ENCODE results near the gene HOXB4.

Gene HOXB4

DNA sequence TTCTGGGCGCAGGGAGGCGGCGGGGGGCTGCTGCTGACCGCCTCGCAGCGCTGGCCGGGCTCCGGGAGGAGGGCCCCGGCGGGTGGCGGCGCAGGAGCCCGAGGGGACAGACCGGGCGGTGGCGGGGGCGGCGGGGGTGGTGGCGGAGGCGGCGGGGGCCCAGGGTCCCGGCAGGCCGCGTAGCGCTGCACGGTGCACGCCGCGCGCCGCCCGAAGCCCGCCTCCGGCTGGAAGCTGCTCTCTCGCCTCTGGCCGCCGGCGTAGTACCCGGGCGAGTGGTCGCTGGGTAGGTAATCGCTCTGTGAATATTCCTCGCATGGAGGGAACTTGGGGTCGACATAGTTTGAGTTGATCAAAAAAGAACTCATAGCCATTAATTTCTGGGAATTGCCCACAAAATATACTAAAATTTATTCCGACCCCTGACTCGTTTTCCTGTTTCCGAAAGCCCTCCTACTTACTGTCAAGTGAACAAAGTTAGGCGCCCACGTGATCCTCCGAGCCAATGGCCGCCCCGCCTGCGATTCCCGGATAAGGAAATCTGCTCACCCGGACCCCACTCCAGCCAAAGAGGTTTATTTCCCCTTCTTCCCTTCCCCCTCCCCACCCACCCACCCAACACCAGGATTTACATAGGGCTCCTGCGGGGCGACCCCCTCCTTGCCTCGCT, at the start of gene HOXB4:
TSS of gene HOXB4 (minus strand) at position 405 of the 670 bp plus-strand sequence. CDS start at position 374, 31 bp downstream.
- DNase-seq: peak; percentile 47 to 57

- DNase-seq: no peak
These were observed 49.0 kb upstream of the HOXB4 start for GRCh38 chr17:48627118-48627597.

DNA sequence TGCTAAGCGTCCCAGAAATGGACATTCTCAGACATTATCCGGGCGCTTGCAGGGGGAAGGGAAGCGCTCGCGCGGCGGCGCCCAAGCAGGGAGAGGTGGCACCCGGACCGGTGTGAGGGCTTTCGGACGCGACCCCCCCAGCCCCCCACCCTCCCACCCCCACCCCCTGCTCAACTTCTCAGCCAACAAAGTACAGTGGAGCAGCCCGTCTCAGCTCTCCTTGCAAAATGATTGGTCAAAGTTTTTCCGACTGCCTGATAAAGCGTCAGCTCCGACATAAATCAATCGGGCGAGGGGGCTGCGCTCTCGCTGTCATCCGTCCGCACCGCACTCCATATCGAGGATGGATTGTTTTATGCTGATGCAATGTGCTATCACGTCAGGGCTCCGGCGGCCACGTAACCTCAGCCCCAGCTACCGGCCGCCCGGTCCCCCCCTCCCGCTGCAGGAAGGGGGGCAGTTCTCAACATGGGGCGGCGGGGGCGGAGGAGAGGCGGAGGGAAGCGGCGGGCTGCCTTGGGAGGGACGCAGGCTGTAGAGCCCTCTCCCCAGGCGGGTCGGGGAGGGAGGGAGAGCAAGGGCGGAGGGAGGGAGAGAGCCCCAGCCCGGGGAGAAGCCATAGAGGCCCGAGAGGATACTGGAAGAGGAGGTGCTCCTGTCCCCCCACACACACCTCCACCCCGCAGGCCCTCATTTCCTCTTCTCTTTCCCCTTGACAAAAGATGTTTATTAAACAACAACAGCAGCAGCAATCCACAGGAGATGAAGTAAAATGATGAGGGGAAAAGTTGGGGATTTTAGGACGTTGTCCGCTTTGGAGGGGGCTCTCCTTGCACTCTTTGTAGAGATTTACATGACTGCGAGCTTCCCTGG, 48.3 kb upstream of the HOXB4 start, which contains the start of gene HOXB9:
TSS of gene HOXB9 (minus strand) at position 114 of the 873 bp plus-strand sequence. CDS start at position 25, 89 bp downstream.
- DNase-seq: peak; percentile 51 to 61

GRCh38 chr17:48625495-48626244, 47.5 kb upstream of the HOXB4 start:
- peak in 1 of 2 experiments; percentile 37 for DNase-seq

GRCh38 chr17:48624544-48625494, 46.7 kb upstream of the HOXB4 start:
- no peak for DNase-seq

DNA sequence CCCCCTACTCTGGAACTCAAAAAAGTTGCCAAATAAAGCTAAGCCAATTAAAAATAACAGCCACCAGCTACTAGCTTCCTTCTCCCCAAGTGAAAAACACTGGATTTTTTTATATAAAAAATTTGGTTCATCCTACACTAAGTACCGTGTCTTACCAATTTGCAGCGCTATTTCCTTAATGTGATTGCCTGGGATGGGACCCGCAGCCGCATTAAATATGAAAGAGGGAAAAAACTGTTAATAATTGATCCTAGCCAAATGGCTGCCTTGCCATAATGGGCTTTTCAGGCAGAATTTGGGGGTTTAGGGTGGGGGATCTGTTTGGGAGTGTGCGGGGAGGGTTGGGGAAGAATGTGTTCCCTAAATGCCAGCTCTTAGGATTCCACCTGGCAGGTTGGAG, 46.0 kb upstream of the HOXB4 start:
- no peak for DNase-seq

GRCh38 chr17:48623583-48623982, 45.4 kb upstream of the HOXB4 start:
- no peak for DNase-seq

- DNase-seq: no peak
These were observed 44.7 kb upstream of the HOXB4 start for GRCh38 chr17:48622857-48623256.

GRCh38 chr17:48621410-48622392, 43.6 kb upstream of the HOXB4 start:
- DNase-seq: no peak

DNA sequence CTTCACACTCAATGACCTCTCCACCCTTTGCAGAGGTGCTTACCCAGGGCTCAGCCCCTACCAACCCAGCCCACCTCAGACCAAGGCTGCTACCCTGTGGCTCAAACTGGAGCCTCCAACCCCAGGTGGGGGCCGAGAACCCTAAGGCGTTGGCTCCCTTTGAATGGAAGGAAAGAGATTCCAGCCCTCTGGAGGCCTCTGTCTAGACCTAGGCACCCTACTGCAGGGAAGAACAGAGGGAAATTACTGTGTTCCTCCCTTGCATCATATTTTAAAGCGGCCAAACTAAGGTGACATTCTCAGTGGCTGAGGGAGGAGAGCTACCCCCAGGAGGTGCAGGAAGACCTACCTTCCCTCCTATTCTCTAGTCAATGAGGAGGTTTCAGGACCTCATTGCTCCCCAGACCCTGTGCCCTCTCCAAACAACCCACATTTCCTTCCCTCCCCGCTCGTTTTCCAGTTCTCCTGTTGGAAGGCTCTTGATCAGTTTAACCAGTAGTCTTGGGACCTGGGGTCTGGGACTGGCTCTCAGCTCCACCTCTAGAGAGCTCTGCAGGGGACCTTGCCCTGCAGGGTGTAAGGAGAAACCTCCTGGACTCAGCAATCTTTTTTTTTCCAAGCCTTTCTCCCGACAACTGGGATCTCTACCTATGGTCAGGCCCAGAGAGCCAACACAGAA, 42.5 kb upstream of the HOXB4 start:
- no peak for DNase-seq

- no peak for DNase-seq
These were observed 41.8 kb upstream of the HOXB4 start for GRCh38 chr17:48619826-48620449.

- DNase-seq: peak; percentile 78 to 79
These were observed 40.2 kb upstream of the HOXB4 start for GRCh38 chr17:48618256-48618896.

DNA sequence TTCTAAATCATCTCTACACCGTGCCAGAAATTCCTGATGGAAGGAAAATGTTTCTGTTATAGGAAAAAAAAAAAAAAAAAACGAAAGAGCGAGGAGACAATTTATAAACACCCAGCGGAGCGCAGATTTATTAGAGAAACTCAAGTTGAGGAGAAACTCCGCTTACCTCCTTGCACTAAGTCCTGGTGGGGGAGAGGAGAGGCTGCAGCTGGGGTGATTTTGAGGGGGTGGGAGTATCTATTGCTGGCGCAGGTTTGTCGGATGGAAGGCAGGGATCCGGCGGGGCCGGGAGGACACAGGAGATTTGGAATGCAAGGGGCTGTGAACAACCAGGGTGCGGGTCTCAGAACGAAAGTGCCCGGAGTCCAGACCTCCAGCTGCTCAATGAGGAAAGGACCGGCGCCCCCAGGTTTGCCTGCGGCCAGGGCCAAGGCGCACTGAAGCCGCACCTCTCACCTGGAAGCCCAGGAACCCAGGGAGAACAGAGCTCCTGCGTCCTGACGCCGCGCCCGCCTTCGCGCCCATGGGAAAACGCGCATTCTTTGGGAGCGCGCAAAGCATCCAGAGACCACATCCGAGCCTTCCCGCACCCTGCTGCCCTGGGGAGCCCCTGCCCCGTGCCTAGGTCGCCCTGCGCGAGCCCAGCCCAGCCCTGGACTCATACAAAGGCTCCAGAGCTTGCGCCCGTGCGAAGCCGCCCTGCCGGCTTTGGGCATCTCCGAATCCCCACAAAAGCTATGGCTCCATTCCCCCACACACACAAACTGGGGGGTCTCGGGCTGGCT, 39.5 kb upstream of the HOXB4 start:
- DNase-seq: no peak

DNA sequence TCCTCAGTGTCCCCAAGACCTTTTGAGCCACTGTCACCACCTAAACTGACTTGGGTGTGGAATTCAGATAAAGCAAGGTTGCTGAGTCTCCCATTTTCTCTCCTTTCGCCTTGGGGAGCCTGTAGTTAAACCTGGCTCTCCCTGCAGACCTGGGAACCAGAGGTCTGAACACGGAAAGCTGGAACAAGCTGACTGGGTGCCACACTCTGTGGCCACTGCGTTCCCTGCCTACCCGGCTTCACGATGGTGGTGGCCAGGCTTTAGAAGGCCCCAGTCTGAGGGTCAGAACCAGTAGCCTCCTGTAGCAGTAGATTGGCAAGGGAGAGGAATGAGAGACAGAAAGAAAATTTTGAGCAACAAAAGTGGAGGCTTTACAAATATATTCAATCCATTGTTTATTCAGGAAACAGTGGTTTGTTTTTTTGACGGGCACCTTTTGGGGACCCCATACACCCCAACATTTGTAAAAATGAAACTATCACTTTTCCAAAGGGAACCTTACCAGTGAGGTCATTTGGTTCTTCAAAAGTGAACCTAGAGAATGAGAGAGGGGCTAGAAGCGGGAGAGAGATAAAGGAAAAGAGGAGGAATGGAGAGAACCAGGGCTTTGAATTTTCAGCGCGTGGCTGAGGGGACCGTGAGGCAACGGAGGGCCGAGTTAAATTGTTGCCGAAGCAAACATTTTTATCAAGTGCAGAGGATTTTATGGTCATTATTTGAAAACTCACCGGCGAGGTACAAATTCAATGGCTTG, 38.7 kb upstream of the HOXB4 start:
- DNase-seq: no peak

DNA sequence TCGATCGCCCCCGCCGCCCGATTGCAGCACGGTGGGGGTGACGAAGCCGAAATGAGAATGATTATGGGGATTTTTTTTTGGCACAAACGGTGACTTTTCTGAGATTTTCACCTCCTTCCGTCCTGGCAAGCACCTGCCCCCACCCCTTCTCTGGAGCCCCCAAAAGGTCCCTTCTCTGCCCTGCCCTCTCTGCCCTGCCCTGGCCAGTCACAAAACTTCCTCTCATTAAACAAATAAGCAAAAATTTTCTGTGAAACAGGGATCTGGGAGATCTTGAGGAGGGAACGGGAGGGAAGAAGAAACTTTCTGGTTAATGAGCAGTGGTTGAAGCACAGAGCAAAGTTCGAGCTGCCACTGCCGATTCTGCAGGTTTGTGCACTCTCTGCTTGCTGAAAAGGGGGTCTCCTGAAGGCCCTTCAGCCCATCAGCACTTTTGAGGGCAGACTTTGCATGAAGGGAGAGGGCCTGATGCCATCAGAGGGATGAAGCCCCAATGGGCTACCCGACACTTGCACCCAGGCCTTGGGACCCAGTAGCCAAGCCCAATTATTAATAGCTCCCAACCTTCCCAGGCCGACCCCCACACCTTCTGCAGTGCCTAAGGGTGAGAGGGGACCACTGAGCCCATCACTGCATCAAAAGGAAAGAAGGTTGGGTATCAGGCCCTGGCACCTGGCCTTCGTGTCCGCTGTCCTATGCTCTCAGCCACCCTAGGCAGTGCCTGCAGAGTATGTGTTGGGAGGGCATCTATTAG, 38.0 kb upstream of the HOXB4 start:
- no peak for DNase-seq

Data from activated CD4-positive, alpha-beta T cell treated with anti-CD3 and anti-CD28 coated beads, Interleukin-2, amount 50 U/mL, for 4 hours (primary cell).